OCI-LY1 (cell line): ENCODE results near the gene DES.

ENCODE experiments used
- H2AFZ ChIP-seq: fragments of 200-600 bp; sonication (generic), shearing (Covaris generic); 2 replicates; pipeline ENCODE4 v1.6.0; 2014; ENCODE audit warnings: antibody characterized with exemption, mild to moderate bottlenecking, low read length
- H3F3A ChIP-seq: fragments of 200-600 bp; sonication (generic), shearing (Covaris generic); 2 replicates; pipeline ENCODE4 v1.6.0; 2014; ENCODE audit warnings: mild to moderate bottlenecking, antibody characterized with exemption, low read length, moderate library complexity; ENCODE audit not compliant: insufficient read depth
- H3K27ac ChIP-seq: fragments of 200-600 bp; sonication (generic); 2 replicates; pipeline ENCODE4 v1.5.1; 2014; ENCODE audit warnings: low read length, mixed run types, mild to moderate bottlenecking, low read depth; ENCODE audit not compliant: poor library complexity, severe bottlenecking
- H3K27me3 ChIP-seq: fragments of 200-600 bp; sonication (generic); 2 replicates; pipeline ENCODE4 v1.6.0; 2014; ENCODE audit warnings: antibody characterized with exemption, mild to moderate bottlenecking, low read length, moderate library complexity; ENCODE audit not compliant: insufficient read depth
- H3K36me3 ChIP-seq: fragments of 200-600 bp; sonication (generic); 2 replicates; pipeline ENCODE4 v1.6.1; 2014; ENCODE audit warnings: mild to moderate bottlenecking, antibody characterized with exemption, low read length, moderate library complexity, mixed read lengths; ENCODE audit not compliant: insufficient read depth
- H3K4me1 ChIP-seq: fragments of 200-600 bp; sonication (generic); 2 replicates; pipeline ENCODE4 v1.5.1; 2014; ENCODE audit warnings: mild to moderate bottlenecking, low read length, moderate library complexity; ENCODE audit not compliant: insufficient read depth, severe bottlenecking
- H3K4me2 ChIP-seq: fragments of 200-600 bp; sonication (generic), shearing (Covaris generic); 2 replicates; pipeline ENCODE4 v1.6.1; 2014; ENCODE audit warnings: low read length
- H3K4me3 ChIP-seq: fragments of 200-600 bp; sonication (generic); 2 replicates; pipeline ENCODE4 v1.5.1; 2014; ENCODE audit warnings: low read length, low read depth, mild to moderate bottlenecking, mixed read lengths; ENCODE audit not compliant: poor library complexity, severe bottlenecking
- H3K79me2 ChIP-seq: fragments of 200-600 bp; shearing (Covaris generic); 2 replicates; pipeline ENCODE4 v1.6.1; 2016; ENCODE audit warnings: mixed run types, low read length, mixed read lengths; ENCODE audit not compliant: insufficient read depth
- H3K9ac ChIP-seq: fragments of 200-600 bp; sonication (generic), shearing (Covaris generic); 2 replicates; pipeline ENCODE4 v1.6.1; 2014; ENCODE audit warnings: mild to moderate bottlenecking, low read length, mixed read lengths
- H3K9me2 ChIP-seq: fragments of 200-600 bp; sonication (generic), shearing (Covaris generic); 2 replicates; pipeline ENCODE4 v1.6.1; 2014; ENCODE audit warnings: low read depth, mild to moderate bottlenecking, low read length, mixed read lengths
- H3K9me3 ChIP-seq: fragments of 200-600 bp; shearing (Covaris generic); 2 replicates; pipeline ENCODE4 v1.6.1; 2014; ENCODE audit warnings: low read length, mixed read lengths
- H4K20me1 ChIP-seq: fragments of 200-600 bp; sonication (generic), shearing (Covaris generic); 2 replicates; pipeline ENCODE4 v1.6.0; 2016; ENCODE audit warnings: mild to moderate bottlenecking, low read length; ENCODE audit not compliant: insufficient read depth
- EZH2 ChIP-seq: fragments of 200-600 bp; sonication (generic), shearing (Covaris generic); IDR thresholded peaks from 2 replicates; pipeline ENCODE4 v1.8.0; 2017; ENCODE audit warnings: borderline replicate concordance, mixed run types, mild to moderate bottlenecking, antibody characterized with exemption, low read length, moderate library complexity, mixed read lengths
- TF ChIP-seq, protein P1 (sequence below): fragments of 200-600 bp; sonication (generic), shearing (Covaris generic); IDR thresholded peaks from 2 replicates; pipeline ENCODE4 v1.5.1; 2017; ENCODE audit warnings: mild to moderate bottlenecking, antibody characterized with exemption, low read length, moderate library complexity, mixed read lengths

Gene DES

DNA sequence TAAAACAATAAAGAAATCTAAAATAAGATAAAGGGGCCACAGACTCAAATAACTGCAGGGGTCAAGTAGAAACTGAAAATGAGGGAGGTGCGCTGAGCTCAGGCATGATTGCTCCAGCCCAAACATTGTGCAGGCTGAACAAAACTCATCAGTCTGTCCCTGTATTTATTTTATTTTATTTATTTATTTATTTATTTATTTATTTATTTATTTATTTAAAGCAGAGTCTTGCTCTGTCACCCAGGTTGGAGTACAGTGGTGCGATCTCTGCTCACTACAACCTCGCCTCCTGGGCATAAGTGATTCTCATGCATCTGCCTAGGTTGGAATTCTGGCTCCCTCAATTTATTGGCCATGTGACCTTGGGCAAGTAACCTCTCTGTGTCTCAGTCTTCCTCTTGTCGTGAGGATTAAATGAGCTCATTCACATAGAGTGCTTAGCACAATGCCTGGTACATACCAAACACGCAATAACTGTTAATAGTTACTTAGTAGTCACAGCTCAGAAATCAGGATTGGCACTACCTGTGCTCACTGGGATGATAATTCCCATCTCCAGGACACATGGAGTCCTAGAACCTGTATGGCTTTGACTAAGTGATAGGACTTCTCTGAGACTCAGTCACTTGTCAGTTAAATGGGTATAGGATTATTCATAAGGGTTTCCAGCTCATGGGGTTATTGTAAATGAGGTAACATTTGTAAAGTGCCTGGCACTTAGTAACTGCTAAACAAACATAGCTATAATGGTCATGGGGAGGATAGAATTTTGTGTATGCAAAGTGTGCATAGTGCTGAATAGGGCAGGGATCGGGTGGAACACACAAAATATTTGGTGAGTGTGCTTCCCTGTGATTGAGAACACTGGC, 22.4 kb downstream of the DES start:
- Histone ChIP-seq H2AFZ (no peak overlapping the region), H3K4me3 (no peak overlapping the region), H3K4me2 (no peak overlapping the region)

DNA sequence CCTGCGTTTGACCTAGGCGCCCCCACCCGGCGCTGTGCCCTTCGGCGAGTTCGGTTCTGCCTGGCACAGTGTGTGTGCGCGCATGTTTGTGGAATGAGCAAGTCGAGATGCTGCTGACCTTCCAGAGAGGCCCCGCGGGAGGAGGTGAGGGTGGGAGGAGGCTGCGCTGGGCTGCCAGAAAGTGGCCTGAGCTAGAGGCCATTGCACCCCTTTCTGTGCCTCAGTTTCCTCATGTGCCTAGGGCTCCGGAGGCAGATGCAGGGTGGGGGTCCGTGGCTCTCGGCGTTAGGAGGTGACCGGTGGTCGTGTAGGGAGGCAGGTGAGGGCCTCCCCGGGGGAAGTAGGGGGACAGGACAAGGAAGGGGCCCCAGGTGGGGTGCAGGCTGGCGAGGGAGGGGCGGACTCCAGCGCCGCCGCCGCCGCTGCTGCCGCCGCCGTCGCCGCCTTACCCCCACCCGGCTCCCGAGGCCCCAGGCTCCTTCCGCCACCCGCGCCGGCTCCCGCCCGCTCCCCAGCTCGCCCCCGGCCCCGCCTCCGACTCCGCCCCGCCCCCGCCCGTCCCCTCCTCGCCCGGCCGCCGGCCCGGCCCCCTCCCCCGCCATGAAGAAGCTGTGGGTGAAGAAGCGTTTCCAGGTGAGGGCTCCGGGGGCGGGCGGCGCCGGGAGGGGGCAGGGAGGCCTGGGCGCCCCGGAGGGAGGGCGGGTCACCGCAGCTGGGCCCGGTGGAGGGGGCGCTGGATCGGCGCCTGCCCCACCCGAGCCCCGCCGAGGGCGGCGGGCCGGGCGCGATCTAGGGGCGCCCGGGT, 23.5 kb downstream of the DES start:
- H3K4me1 ChIP-seq = no peaks in the 10 kb centered on the region
- no peaks in the 10 kb centered on the region for H3K36me3 ChIP-seq
- H3K4me2 ChIP-seq = peak overlapping the region; percentile 54
- no peaks in the 10 kb centered on the region for H3K9me3 ChIP-seq
- TF ChIP-seq, protein P1, sequence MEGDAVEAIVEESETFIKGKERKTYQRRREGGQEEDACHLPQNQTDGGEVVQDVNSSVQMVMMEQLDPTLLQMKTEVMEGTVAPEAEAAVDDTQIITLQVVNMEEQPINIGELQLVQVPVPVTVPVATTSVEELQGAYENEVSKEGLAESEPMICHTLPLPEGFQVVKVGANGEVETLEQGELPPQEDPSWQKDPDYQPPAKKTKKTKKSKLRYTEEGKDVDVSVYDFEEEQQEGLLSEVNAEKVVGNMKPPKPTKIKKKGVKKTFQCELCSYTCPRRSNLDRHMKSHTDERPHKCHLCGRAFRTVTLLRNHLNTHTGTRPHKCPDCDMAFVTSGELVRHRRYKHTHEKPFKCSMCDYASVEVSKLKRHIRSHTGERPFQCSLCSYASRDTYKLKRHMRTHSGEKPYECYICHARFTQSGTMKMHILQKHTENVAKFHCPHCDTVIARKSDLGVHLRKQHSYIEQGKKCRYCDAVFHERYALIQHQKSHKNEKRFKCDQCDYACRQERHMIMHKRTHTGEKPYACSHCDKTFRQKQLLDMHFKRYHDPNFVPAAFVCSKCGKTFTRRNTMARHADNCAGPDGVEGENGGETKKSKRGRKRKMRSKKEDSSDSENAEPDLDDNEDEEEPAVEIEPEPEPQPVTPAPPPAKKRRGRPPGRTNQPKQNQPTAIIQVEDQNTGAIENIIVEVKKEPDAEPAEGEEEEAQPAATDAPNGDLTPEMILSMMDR = no peak
- no peak for TF ChIP-seq EZH2
- peak overlapping the region; percentile 38 for H3K4me3 ChIP-seq
- H3K27ac ChIP-seq = no peak overlapping the region
- no peak overlapping the region for H3K9ac ChIP-seq
- H3K79me2 ChIP-seq = no peaks in the 10 kb centered on the region
- H2AFZ ChIP-seq = no peak overlapping the region
- H3K27me3 ChIP-seq = peaks cover 6% of the 10 kb centered on the region; the same call in 1 of the 2 replicates
- no peaks in the 10 kb centered on the region for H4K20me1 ChIP-seq
- H3K9me2 ChIP-seq = no peaks in the 10 kb centered on the region
- H3F3A ChIP-seq = no peaks in the 10 kb centered on the region

More for the DNA sequence above, 22.4 kb downstream of the DES start:
- no peaks in the 10 kb centered on the region for H3F3A ChIP-seq
- no peaks in the 10 kb centered on the region for H3K9me3 ChIP-seq
- peaks cover 6% of the 10 kb centered on the region; the same call in 1 of the 2 replicates for H3K27me3 ChIP-seq
- H3K79me2 ChIP-seq = no peaks in the 10 kb centered on the region
- H3K36me3 ChIP-seq = no peaks in the 10 kb centered on the region
- H3K9me2 ChIP-seq = no peaks in the 10 kb centered on the region
- H3K4me1 ChIP-seq = no peaks in the 10 kb centered on the region
- no peak overlapping the region for H3K27ac ChIP-seq
- H4K20me1 ChIP-seq = no peaks in the 10 kb centered on the region
- no peak overlapping the region for H3K9ac ChIP-seq
- TF ChIP-seq EZH2 = no peak

DNA sequence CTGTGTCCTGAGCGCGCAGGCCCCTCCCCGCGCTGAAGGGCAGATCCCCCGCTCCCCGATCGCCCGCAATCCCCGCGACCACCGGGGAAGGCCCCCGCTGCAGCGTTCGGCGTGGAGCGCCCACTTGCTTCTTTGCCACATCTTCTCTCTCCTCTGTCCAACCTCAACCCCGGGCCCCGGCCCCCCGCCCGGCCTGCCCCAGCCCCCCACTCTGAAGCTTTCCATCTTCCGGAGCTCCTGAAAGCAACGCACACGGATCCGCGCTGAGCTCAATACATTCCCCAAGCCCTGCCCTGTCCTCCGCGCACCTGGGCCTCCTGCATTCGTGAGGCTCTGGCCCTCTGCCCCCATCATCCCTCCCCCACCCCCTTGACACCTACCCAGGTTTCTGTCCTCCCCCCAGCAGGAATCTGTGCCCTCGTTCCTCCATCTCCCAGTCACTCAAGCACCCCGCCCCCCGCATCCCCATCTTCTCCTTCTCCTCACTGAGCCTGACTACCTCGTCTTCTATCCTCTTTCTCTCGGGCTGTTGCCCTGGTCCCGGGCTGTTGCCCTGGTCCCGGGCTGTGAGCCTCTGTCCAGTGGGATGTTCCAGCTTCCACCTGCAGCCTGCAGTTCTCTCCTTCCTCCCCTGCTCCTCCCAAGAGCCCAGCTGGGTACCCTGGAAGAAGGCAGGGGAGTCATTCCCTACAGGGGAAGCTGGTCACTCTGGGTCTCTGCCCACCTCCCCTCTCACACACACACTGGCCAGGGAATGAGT, 24.3 kb downstream of the DES start:
- Histone ChIP-seq H4K20me1 (no peaks in the 10 kb centered on the region), H3K4me1 (no peaks in the 10 kb centered on the region), H3K9me3 (no peaks in the 10 kb centered on the region), H3K27me3 (peaks cover 6% of the 10 kb centered on the region; the same call in 1 of the 2 replicates), H3K27ac (no peak overlapping the region), H3K4me3 (peak overlapping the region; percentile 38), H3K4me2 (peak overlapping the region; percentile 54), H3K36me3 (no peaks in the 10 kb centered on the region), H2AFZ (no peak overlapping the region), H3K9me2 (no peaks in the 10 kb centered on the region), H3K79me2 (no peaks in the 10 kb centered on the region), H3F3A (no peaks in the 10 kb centered on the region), H3K9ac (no peak overlapping the region)
- TF ChIP-seq, protein P1 = no peak
- TF ChIP-seq EZH2 = no peak
